ENCODE data around the gene CKMT2.
A peak's percentile ranks its signal among the peaks of the same experiment; 100 is the strongest.

The CKMT2 gene

GRCh38 chr5:81233080-81233634 lies at the start of gene CKMT2:
TSS of gene CKMT2 (plus strand) at chr5:81233322. CDS start at chr5:81251133, 17,811 bp downstream.
- peak; percentile 89 for DNase-seq (ENCODE audit: low read depth, low spot score)

GRCh38 chr5:81183811-81184748 lies 49.0 kb upstream of the CKMT2 start:
- DNase-seq (ENCODE audit: low read depth, low spot score) = peak; percentile 41

GRCh38 chr5:81184749-81185110 lies 48.4 kb upstream of the CKMT2 start:
- peak; percentile 43 for DNase-seq (ENCODE audit: low read depth, low spot score)

- DNase-seq (ENCODE audit: low read depth, low spot score) = no peak
Observed at GRCh38 chr5:81187885-81188284, 45.2 kb upstream of the CKMT2 start.

- DNase-seq (ENCODE audit: low read depth, low spot score) = no peak
Observed at GRCh38 chr5:81188962-81189361, 44.2 kb upstream of the CKMT2 start.

GRCh38 chr5:81189875-81190498 lies 43.1 kb upstream of the CKMT2 start:
- peak; percentile 70 for DNase-seq (ENCODE audit: low read depth, low spot score)

GRCh38 chr5:81191726-81192372 lies 41.3 kb upstream of the CKMT2 start:
- no peak for DNase-seq (ENCODE audit: low read depth, low spot score)

- DNase-seq (ENCODE audit: low read depth, low spot score) = no peak
Observed at GRCh38 chr5:81192373-81192750, 40.8 kb upstream of the CKMT2 start.

- DNase-seq (ENCODE audit: low read depth, low spot score) = peak; percentile 93
Observed at GRCh38 chr5:81194633-81195334, 38.3 kb upstream of the CKMT2 start.

- DNase-seq (ENCODE audit: low read depth, low spot score) = no peak
Observed at GRCh38 chr5:81195335-81195929, 37.7 kb upstream of the CKMT2 start.

- DNase-seq (ENCODE audit: low read depth, low spot score) = no peak
Observed at GRCh38 chr5:81202655-81203054, 30.5 kb upstream of the CKMT2 start.

GRCh38 chr5:81203729-81204128 lies 29.4 kb upstream of the CKMT2 start:
- no peak for DNase-seq (ENCODE audit: low read depth, low spot score)

- no peak for DNase-seq (ENCODE audit: low read depth, low spot score)
Observed at GRCh38 chr5:81204205-81204604, 28.9 kb upstream of the CKMT2 start.

- no peak for DNase-seq (ENCODE audit: low read depth, low spot score)
Observed at GRCh38 chr5:81205058-81205457, 28.1 kb upstream of the CKMT2 start.

GRCh38 chr5:81207009-81207408 lies 26.1 kb upstream of the CKMT2 start:
- no peak for DNase-seq (ENCODE audit: low read depth, low spot score)

GRCh38 chr5:81208904-81209303 lies 24.2 kb upstream of the CKMT2 start:
- no peak for DNase-seq (ENCODE audit: low read depth, low spot score)

GRCh38 chr5:81209386-81209785 lies 23.7 kb upstream of the CKMT2 start:
- DNase-seq (ENCODE audit: low read depth, low spot score) = no peak

- no peak for DNase-seq (ENCODE audit: low read depth, low spot score)
Observed at GRCh38 chr5:81209869-81210493, 23.1 kb upstream of the CKMT2 start.

- DNase-seq (ENCODE audit: low read depth, low spot score) = no peak
Observed at GRCh38 chr5:81212211-81212751, 20.8 kb upstream of the CKMT2 start.

- peak; percentile 44 for DNase-seq (ENCODE audit: low read depth, low spot score)
Observed at GRCh38 chr5:81213070-81213469, 20.1 kb upstream of the CKMT2 start.
